Activated naive CD4-positive, alpha-beta T cell treated with anti-CD3 and anti-CD28 coated beads for 36 hours (primary cell): Measurements from ENCODE around the gene MMEL1. TPM values are rescaled to one million over a fixed set of nuclear protein-coding genes. Genes with fewer than 3 reads are reported as not detected.

Experiments
- CTCF ChIA-PET: fragments of 350-600 bp; sonication (Branson Sonifier 250); formaldehyde crosslinking; loops from one replicate; lab custom pipeline; 2021; ENCODE audit warnings: antibody characterized with exemption; lab: Charles Lee
- DNase-seq: peaks from one replicate; pipeline ENCODE4 v3.0.0-alpha.2; 2020
- H3K27ac Mint-ChIP-seq: one replicate; pipeline ENCODE4 v1.8.0; 2021; ENCODE audit warnings: mild to moderate bottlenecking, mixed read lengths
- H3K27me3 Mint-ChIP-seq: one replicate; pipeline ENCODE4 v1.8.0; 2021; ENCODE audit warnings: low read depth, mixed read lengths
- H3K36me3 Mint-ChIP-seq: one replicate; pipeline ENCODE4 v1.8.0; 2021; ENCODE audit warnings: low read depth, mixed read lengths
- H3K4me1 Mint-ChIP-seq: one replicate; pipeline ENCODE4 v1.8.0; 2021; ENCODE audit warnings: low read depth, mixed read lengths
- H3K4me3 Mint-ChIP-seq: one replicate; pipeline ENCODE4 v1.8.0; 2021; ENCODE audit warnings: mild to moderate bottlenecking, moderate library complexity, mixed read lengths
- H3K9me3 Mint-ChIP-seq: one replicate; pipeline ENCODE4 v1.8.0; 2021; ENCODE audit warnings: mixed read lengths
- intact Hi-C: fragments of 100-400 bp; cut with micrococcal nuclease; formaldehyde crosslinking; loops from one replicate; pipeline ENCODE4 v1.15.1; 2023
- total RNA-seq, 2 experiments: library from RNA; stranded (reverse); gene quantifications; one replicate each; pipeline ENCODE4 v1.2.3, GENCODE V29; 2021

MMEL1 gene
- total RNA-seq, 2 experiments from 2014 or later = 1.2 to 1.5 TPM

DNA sequence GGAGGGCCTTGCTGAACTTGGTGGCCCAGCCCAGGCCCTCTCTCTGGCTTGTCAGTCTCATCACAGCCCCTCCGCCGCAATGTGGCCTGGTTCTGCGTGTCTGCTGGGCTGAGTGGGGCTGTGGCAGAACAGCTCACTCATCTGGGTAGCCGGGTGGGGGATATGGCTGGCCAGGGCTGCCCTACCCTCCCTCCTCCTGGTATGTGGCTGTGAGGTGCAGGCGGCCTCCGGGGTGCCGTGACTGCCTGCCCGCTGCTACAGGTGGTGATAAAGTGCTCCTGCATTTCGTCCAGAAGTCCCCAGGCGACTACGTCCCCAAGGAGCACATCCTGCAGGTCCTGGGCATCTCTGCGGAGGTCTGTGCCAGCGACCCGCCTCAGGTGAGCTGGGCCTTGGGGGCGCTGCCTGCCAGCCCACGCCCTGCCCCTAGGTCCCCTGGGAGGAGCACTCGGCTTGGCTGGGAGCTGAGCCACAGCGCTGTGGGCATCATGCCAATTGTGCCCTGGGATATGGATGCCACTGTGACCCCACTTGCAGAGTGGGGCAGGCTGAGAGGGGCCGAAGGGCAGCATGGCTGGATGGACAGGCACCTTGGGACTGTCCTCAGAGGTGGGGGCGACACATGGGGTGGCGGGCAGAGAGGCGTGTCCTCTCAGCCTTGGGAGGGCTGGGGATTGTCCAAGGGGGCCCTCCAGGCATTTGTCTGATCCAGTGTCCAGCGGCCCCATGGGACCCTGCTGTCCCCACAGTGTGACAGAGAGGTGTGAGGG lies 44.0 kb downstream of the MMEL1 start:
- intact Hi-C loops = loop anchor here (10.0 kb wide), 1 partner anchor 294 kb away; no protein-coding TSS in a partner anchor
- CTCF ChIA-PET = no interaction called here
- H3K9me3 Mint-ChIP-seq = no peaks in the 10 kb centered on the region
- H3K36me3 Mint-ChIP-seq = peaks cover 3% of the 10 kb centered on the region
- no peaks in the 10 kb centered on the region for H3K27me3 Mint-ChIP-seq
- H3K27ac Mint-ChIP-seq = no peak overlapping the region
- no peak for DNase-seq
- no peak overlapping the region for H3K4me3 Mint-ChIP-seq
- peaks cover 29% of the 10 kb centered on the region for H3K4me1 Mint-ChIP-seq

GRCh38 chr1:2587860-2588571 lies 44.8 kb downstream of the MMEL1 start:
- Mint-ChIP-seq H3K36me3 (peaks cover 3% of the 10 kb centered on the region), H3K27ac (no peak overlapping the region), H3K4me3 (peak overlapping the region; percentile 80), H3K4me1 (peaks cover 37% of the 10 kb centered on the region), H3K9me3 (no peaks in the 10 kb centered on the region), H3K27me3 (no peaks in the 10 kb centered on the region)
- DNase-seq = no peak
- intact Hi-C loops = loop anchor here (2.0 to 10.0 kb wide), 2 partner anchors 293 to 393 kb away; partner anchors contain the start of gene FAAP20
- CTCF ChIA-PET = no interaction called here

DNA sequence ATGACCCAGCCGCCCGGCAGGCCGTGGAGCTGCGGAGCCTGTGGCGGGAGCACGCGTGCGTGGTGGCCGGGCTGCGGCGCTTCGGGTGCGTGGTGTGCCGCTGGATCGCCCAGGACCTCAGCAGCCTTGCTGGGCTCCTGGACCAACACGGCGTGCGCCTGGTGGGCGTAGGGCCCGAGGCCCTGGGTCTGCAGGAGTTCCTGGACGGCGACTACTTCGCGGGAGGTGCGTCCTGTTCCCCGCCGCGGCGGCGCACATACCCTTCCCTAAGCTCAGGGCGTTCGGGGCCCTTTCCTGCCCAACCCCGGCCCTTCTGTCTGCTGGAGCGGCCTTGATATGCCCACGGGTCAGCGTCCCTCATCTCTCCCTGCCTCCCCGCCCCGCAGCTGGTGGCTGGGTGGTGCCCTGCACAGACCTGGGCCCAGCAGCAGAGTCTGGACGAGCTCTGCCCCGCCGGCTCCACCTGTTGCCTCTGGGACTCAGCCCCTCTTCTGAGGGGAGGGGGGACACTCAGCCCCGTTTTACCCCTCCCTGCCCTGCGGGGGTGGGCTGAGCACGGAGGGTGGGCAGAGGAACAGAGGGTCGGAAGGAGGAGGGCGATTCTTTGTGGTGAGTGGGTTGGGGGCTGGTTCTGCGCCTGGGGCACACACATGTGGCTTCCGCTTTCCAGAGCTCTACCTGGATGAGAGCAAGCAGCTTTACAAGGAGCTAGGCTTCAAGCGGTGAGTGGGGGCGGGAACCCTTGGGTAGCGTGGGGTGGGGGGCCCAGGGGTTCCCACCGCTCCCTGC lies 45.6 kb downstream of the MMEL1 start:
- H3K4me3 Mint-ChIP-seq = peak overlapping the region; percentile 80
- no peaks in the 10 kb centered on the region for H3K9me3 Mint-ChIP-seq
- H3K27ac Mint-ChIP-seq = no peak overlapping the region
- peak; percentile 47 for DNase-seq
- CTCF ChIA-PET = interaction anchor here (1.0 kb wide), 1 partner anchor 392 kb away, joined by 3 read pairs; the partner anchor contains the start of gene FAAP20
- peaks cover 41% of the 10 kb centered on the region for H3K4me1 Mint-ChIP-seq
- no peaks in the 10 kb centered on the region for H3K27me3 Mint-ChIP-seq
- intact Hi-C loops = loop anchor here (2.0 to 10.0 kb wide), 2 partner anchors 292 to 392 kb away; partner anchors contain the start of gene FAAP20
- H3K36me3 Mint-ChIP-seq = peaks cover 3% of the 10 kb centered on the region

DNA sequence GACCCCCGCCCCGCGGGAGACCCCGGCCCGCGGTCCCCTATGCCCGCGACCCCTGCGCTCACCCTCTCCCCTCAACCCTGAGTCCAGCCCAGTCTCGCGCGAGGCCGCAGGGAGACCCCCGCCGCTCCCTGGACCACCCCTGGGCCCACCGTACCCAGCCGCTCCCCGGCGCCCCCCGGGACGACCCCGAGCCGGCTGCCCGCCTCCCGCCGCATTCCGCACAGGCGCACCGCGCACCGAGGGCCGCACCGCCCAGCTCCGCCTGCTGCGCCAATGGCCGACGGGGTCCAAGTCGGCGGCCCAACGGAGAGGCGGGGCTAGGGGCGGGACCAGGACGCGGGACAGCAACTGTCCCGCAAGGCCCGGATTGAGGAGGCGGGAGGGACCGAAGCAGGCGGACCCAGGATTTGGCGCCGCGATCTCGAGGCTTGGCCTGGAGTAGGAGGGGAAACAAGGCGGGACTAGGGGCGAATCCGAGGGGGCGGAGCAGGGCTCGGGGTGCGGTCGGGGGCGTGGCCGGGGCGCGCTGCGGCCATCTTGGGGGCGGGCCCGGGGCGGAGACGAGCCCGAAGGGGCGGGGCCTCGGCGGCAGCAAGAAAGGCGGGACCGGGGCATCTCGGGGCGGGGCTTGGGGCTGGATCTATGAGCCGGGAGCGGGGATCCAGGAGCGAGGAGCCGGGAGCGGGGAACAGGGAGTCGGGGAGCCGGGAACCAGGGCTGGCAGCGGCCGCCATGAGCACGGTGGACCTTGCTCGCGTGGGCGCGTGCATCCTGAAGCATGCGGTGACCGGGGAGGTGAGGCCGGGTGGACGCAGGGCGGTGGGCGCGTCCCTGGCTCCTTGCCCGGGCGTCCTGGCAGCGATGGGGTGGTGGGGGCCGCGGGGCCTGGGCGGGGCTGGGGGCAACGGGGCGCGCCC lies 46.4 kb downstream of the MMEL1 start, which contains the start of gene PRXL2B:
TSS of gene PRXL2B (plus strand) at position 624 of the 917 bp plus-strand sequence. CDS start at position 733, 109 bp downstream.
- CTCF ChIA-PET = interaction anchor here (0.6 to 3.8 kb wide), 6 partner anchors 10 to 392 kb away, joined by 3 to 24 read pairs (median 4); partner anchors contain the start of genes FAAP20 and TNFRSF14
- Mint-ChIP-seq H3K4me1 (peaks cover 46% of the 10 kb centered on the region), H3K4me3 (peak within 1 kb of the TSS; percentile 80), H3K27me3 (no peaks in the 10 kb centered on the region), H3K27ac (peak within 1 kb of the TSS; percentile 91), H3K36me3 (peaks cover 5% of the 10 kb centered on the region), H3K9me3 (no peaks in the 10 kb centered on the region)
- intact Hi-C loops = loop anchor here (1.0 to 10.0 kb wide), 6 partner anchors 8 to 392 kb away; partner anchors contain the start of genes FAAP20, PANK4 and PEX10
- DNase-seq = peak; percentile 99

DNA sequence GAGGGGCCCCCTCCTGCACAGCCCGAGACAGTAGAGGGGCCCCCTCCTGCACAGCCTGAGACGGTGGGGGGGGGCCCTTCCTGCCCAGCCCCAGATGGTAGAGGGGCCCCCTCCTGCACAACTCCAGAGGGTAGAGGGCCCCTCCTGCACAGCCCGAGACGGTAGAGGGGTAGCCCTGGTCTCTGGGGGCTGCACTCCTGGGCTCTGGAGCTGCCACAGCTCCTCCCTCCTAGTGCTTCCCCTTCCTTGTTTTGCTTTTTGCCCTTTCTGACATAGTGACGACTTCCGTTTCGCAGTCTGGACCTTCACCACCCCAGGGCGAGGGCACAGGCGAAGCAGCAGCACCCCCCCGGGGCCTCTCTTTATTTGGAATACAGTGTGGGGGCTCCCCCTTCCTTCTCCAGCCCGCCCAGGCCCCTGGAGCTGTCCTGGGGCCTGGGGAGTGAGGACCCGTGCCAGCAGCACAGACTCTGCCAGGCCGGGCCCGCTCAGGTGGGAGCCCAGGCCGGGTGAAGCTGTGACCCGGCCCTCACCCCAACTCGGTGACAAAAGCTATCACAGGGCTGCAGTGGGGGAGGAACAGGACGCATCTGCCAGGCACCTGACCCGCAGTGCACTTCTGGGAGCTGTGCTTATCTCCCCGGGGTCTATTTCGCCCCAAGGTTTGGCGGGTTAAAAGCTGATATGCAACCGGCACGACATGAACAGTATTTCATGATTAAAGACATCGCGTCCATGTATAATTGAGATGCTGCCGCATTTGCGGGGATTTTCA lies 47.3 kb downstream of the MMEL1 start:
- CTCF ChIA-PET = interaction anchor here (0.6 to 3.8 kb wide), 8 partner anchors 9 to 577 kb away, joined by 3 to 24 read pairs (median 4); partner anchors contain the start of gene TNFRSF14
- peak overlapping the region; percentile 85 for H3K27ac Mint-ChIP-seq
- peaks cover 6% of the 10 kb centered on the region for H3K36me3 Mint-ChIP-seq
- H3K4me1 Mint-ChIP-seq = peaks cover 53% of the 10 kb centered on the region
- peak; percentile 88 for DNase-seq
- H3K4me3 Mint-ChIP-seq = peak overlapping the region; percentile 80
- H3K27me3 Mint-ChIP-seq = no peaks in the 10 kb centered on the region
- intact Hi-C loops = loop anchor here (1.0 to 10.0 kb wide), 8 partner anchors 7 to 391 kb away; partner anchors contain the start of genes FAAP20, PANK4, PEX10 and TNFRSF14
- no peaks in the 10 kb centered on the region for H3K9me3 Mint-ChIP-seq

DNA sequence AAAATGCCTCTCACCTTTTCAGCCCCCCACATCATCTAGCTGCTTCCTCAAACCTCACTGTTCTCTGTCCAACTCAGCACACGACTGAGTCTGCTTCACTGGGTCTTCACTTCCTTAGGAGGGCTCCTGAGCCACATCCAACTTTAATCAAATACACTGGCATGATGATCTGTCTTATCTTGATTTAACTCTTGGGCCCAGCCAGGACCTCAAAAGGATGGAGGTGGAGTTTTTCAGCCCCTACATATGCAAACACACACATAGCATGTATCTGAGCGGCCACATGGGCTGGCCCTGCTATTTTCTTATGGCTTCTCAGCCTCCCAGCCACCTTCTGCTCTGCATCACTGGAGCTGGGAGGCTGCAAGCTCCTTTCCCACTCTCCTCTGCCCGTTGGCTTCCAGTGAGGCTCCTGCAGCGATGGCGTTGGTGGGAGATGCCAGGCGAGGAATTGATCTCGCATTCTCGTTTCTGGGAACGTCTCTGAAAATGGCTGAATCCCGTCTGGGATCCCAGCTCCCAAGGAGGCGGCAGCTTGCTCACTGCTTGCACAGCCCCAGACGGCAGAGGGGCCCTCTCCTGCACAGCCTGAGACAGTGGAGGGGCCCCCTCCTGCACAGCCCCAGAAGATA lies 48.0 kb downstream of the MMEL1 start:
- Mint-ChIP-seq H3K27ac (peak overlapping the region; percentile 85), H3K27me3 (no peaks in the 10 kb centered on the region), H3K9me3 (no peaks in the 10 kb centered on the region), H3K4me1 (peaks cover 58% of the 10 kb centered on the region), H3K4me3 (peak overlapping the region; percentile 80), H3K36me3 (peaks cover 6% of the 10 kb centered on the region)
- intact Hi-C loops = loop anchor here (1.0 to 10.0 kb wide), 3 partner anchors 29 to 290 kb away; partner anchors contain the start of gene TNFRSF14
- CTCF ChIA-PET = interaction anchor here (0.6 to 3.8 kb wide), 5 partner anchors 22 to 390 kb away, joined by 3 to 24 read pairs (median 3); partner anchors contain the start of gene FAAP20
- DNase-seq = no peak

GRCh38 chr1:2583871-2584351 lies 48.9 kb downstream of the MMEL1 start:
- intact Hi-C loops = loop anchor here (10.0 kb wide), 1 partner anchor 289 kb away; no protein-coding TSS in a partner anchor
- Mint-ChIP-seq H3K9me3 (no peaks in the 10 kb centered on the region), H3K4me1 (peaks cover 65% of the 10 kb centered on the region), H3K4me3 (peak overlapping the region; percentile 80), H3K36me3 (peaks cover 6% of the 10 kb centered on the region), H3K27me3 (no peaks in the 10 kb centered on the region), H3K27ac (peak overlapping the region; percentile 85)
- CTCF ChIA-PET = interaction anchor here (0.5 to 3.8 kb wide), 5 partner anchors 23 to 389 kb away, joined by 3 to 24 read pairs (median 4); partner anchors contain the start of genes FAAP20 and TNFRSF14
- DNase-seq = peak; percentile 54

DNA sequence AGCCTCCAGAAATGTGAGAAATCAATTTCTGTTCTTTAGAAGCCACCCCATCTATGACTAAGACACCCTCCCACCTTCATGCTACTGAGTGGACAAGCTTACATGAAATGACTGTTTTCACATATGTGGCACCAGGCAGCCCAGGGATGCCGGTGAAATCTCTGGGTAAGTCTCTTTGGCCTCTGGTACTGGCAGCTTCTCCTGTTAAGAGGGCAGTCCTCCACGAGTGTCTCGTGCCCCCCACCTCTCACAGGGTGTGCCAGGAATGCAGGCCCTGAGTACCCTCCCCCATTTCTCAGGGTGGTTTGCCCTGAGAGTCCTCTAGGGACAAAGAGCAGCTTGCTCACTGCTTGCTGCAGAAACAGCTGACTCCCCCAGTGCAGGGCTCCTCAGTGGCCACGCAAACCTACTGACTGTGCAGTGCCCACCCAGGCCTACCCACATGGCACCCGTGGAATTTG lies 49.5 kb downstream of the MMEL1 start:
- Mint-ChIP-seq H3K9me3 (no peaks in the 10 kb centered on the region), H3K4me1 (peaks cover 66% of the 10 kb centered on the region), H3K4me3 (peak overlapping the region; percentile 80), H3K27ac (peak overlapping the region; percentile 85), H3K36me3 (peaks cover 7% of the 10 kb centered on the region), H3K27me3 (no peaks in the 10 kb centered on the region)
- CTCF ChIA-PET = interaction anchor here (1.6 to 3.8 kb wide), 3 partner anchors 22 to 36 kb away, joined by 3 to 24 read pairs (median 11); partner anchors contain the start of gene TNFRSF14
- peak; percentile 54 for DNase-seq
- intact Hi-C loops = loop anchor here (10.0 kb wide), 1 partner anchor 289 kb away; no protein-coding TSS in a partner anchor

DNA sequence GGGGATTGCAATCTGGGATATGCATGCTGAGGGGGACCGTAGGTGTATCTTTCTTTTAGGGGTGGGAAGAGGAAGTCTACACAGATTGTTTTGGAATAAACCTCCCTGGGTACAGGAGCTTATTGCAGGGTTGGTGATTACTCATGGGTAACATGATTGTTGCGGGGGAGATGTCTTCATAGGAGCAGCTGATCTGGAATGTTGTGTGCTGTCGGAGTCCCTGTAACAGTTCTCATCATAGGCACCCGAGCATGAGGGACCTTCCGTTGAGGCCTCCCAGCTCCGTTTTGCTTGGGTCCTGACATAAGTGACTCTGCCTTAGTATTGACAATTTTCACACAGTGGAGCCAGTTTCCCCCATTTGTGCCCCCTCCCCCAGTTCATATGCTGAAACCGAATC lies 50.4 kb downstream of the MMEL1 start:
- Mint-ChIP-seq H3K4me1 (peaks cover 66% of the 10 kb centered on the region), H3K4me3 (no peak overlapping the region), H3K9me3 (no peaks in the 10 kb centered on the region), H3K36me3 (peaks cover 7% of the 10 kb centered on the region), H3K27me3 (no peaks in the 10 kb centered on the region), H3K27ac (peak overlapping the region; percentile 99)
- no peak for DNase-seq
- CTCF ChIA-PET = interaction anchor here (2.6 kb wide), 1 partner anchor 26 kb away, joined by 11 read pairs; the partner anchor contains the start of gene TNFRSF14
- intact Hi-C loops = loop anchor here (10.0 kb wide), 1 partner anchor 288 kb away; no protein-coding TSS in a partner anchor
